HepG2 (cell line): Measurements from ENCODE around the gene TP73. TPM values are rescaled to one million over a fixed set of nuclear protein-coding genes. Genes with fewer than 3 reads are reported as not detected.

Experiments used
- EP300 ChIP-seq, 3 experiments: sonication (generic) in 1 of 3; formaldehyde crosslinking in 1 of 3; IDR thresholded peaks; 2 replicates each; pipeline versions ENCODE4 v1.5.1 to v1.6.1; 2011 to 2020; ENCODE audit warnings: low read depth in 2 of 3, low read length in 2 of 3, borderline replicate concordance in 1 of 3, improper control_type of control experiment in 1 of 3, mild to moderate bottlenecking in 1 of 3, missing genetic modification reagents in 1 of 3, moderate library complexity in 1 of 3
- IRX3 ChIP-seq: sonication (generic); formaldehyde crosslinking; IDR thresholded peaks from 2 replicates; pipeline ENCODE4 v1.8.1; 2023; ENCODE audit warnings: mild to moderate bottlenecking, low read depth, missing genetic modification reagents, borderline replicate concordance
- KDM6A ChIP-seq: IDR thresholded peaks from 2 replicates; pipeline ENCODE4 v1.6.1; 2016; ENCODE audit warnings: low read depth
- MIER3 ChIP-seq: IDR thresholded peaks from 2 replicates; pipeline ENCODE4 v1.6.1; 2016; ENCODE audit warnings: missing compliant biosample characterization, borderline replicate concordance
- POLR2A ChIP-seq, 2 experiments: IDR thresholded peaks; 2 replicates each; pipeline ENCODE4 v1.6.1; 2011; ENCODE audit warnings: low read depth in 2 of 2, low read length in 2 of 2, mild to moderate bottlenecking in 1 of 2, moderate library complexity in 1 of 2; ENCODE audit not compliant: insufficient read depth in 1 of 2
- PRDM4 ChIP-seq: sonication (generic); formaldehyde crosslinking; IDR thresholded peaks from 2 replicates; pipeline ENCODE4 v1.9.0; 2021; ENCODE audit warnings: missing genetic modification reagents, borderline replicate concordance
- SIX1 ChIP-seq: sonication (generic); formaldehyde crosslinking; IDR thresholded peaks from 2 replicates; pipeline ENCODE4 v1.4.0; 2020; ENCODE audit warnings: missing genetic modification reagents, borderline replicate concordance
- TRIM24 ChIP-seq: sonication (generic); formaldehyde crosslinking; IDR thresholded peaks from 2 replicates; pipeline ENCODE4 v1.8.0; 2022; ENCODE audit warnings: mild to moderate bottlenecking, missing genetic modification reagents
- ZBTB14 ChIP-seq: sonication (generic); formaldehyde crosslinking; IDR thresholded peaks from 2 replicates; pipeline ENCODE4 v1.4.0; 2020; ENCODE audit warnings: missing genetic modification reagents
- ZBTB43 ChIP-seq: sonication (generic); formaldehyde crosslinking; conservative IDR thresholded peaks from 2 replicates; pipeline ENCODE4 v1.4.0; 2020; ENCODE audit warnings: missing genetic modification reagents
- ZNF205 ChIP-seq: IDR thresholded peaks from 2 replicates; pipeline ENCODE4 v1.6.1; 2018; ENCODE audit warnings: missing biosample characterization, missing genetic modification reagents
- ZNF275 ChIP-seq: sonication (generic); formaldehyde crosslinking; IDR thresholded peaks from 2 replicates; pipeline ENCODE4 v1.8.0; 2022; ENCODE audit warnings: missing genetic modification reagents, mild to moderate bottlenecking, inconsistent platforms, borderline replicate concordance
- ZNF280B ChIP-seq: sonication (generic); formaldehyde crosslinking; IDR thresholded peaks from 2 replicates; pipeline ENCODE4 v1.5.0; 2020; ENCODE audit warnings: missing genetic modification reagents, mild to moderate bottlenecking, borderline replicate concordance
- ZNF30 ChIP-seq: sonication (generic); formaldehyde crosslinking; IDR thresholded peaks from 2 replicates; pipeline ENCODE4 v1.5.0; 2020; ENCODE audit warnings: mild to moderate bottlenecking, missing genetic modification reagents
- ZNF543 ChIP-seq: sonication (generic); formaldehyde crosslinking; IDR thresholded peaks from 2 replicates; pipeline ENCODE4 v1.4.0; 2020; ENCODE audit warnings: mild to moderate bottlenecking, missing genetic modification reagents
- ZNF567 ChIP-seq: sonication (generic); formaldehyde crosslinking; IDR thresholded peaks from 2 replicates; pipeline ENCODE4 v1.8.1; 2023; ENCODE audit warnings: mild to moderate bottlenecking, missing genetic modification reagents, borderline replicate concordance
- ZNF605 ChIP-seq: sonication (generic); formaldehyde crosslinking; IDR thresholded peaks from 2 replicates; pipeline ENCODE4 v1.8.0; 2022; ENCODE audit warnings: mild to moderate bottlenecking, missing genetic modification reagents
- ZNF674 ChIP-seq: sonication (generic); formaldehyde crosslinking; IDR thresholded peaks from 2 replicates; pipeline ENCODE4 v1.5.0; 2020; ENCODE audit warnings: low read depth, mild to moderate bottlenecking, missing genetic modification reagents
- ZNF883 ChIP-seq: sonication (generic); formaldehyde crosslinking; IDR thresholded peaks from 2 replicates; pipeline ENCODE4 v1.5.1; 2020; ENCODE audit warnings: mild to moderate bottlenecking, missing genetic modification reagents; ENCODE audit errors: not compliant biosample characterization
- polyA plus RNA-seq, 8 experiments: library from polyadenylated mRNA; depleted of rRNA in 3 of 8; stranded (reverse) in 7 of 8; unstranded in 1 of 8; fragments of >200 nt; fragmentation: Illumina TruSeq in 4 of 8; extraction: Trizol in 4 of 8; gene quantifications; 2 replicates each; pipeline versions ENCODE4 v1.2.1 to v1.2.3, GENCODE V29; 2011 to 2016; ENCODE audit warnings: low read depth in 4 of 8, missing spikeins in 1 of 8, mixed read lengths in 1 of 8; ENCODE audit not compliant: insufficient read depth in 1 of 8
- total RNA-seq, 5 experiments: library from RNA; depleted of rRNA; stranded (reverse); fragments of >200 nt; fragmentation: Illumina TruSeq; extraction: Trizol; gene quantifications; 2 replicates each; pipeline ENCODE4 v1.2.3, GENCODE V29; 2016; ENCODE audit warnings: low read depth in 1 of 5

TP73 gene
- total and polyA plus RNA-seq, 2 of the 13 experiments (the other 11 are each of a cell fraction or from before 2014, with no cell fraction given) = 0.49 to 1.1 TPM

GRCh38 chr1:3717715-3718601, 65.6 kb downstream of the TP73 start (continued):
- TF ChIP-seq ZNF275 (CRISPR knock-in tag) (no peak), KDM6A (CRISPR knock-in tag) (no peak), MIER3 (CRISPR knock-in tag) (no peak), EP300 (IDR thresholded peaks at IDR 0.05; ENCODE audit: low read depth in 2 of 2, low read length in 2 of 2) (no peak), EP300 (CRISPR knock-in tag; IDR thresholded peaks at IDR 0.05; ENCODE audit: borderline replicate concordance) (no peak), PRDM4 (CRISPR knock-in tag) (no peak), ZNF280B (CRISPR knock-in tag) (no peak), IRX3 (CRISPR knock-in tag) (peak; percentile 64; the same call in 1 of the 2 replicates), POLR2A (IDR thresholded peaks at IDR 0.05; ENCODE audit: insufficient read depth in 1 of 2, low read depth in 2 of 2, low read length in 2 of 2) (no peak), ZNF30 (no peak), ZNF543 (CRISPR knock-in tag) (no peak), ZNF674 (no peak), ZNF205 (no peak), SIX1 (CRISPR knock-in tag) (no peak), ZNF567 (CRISPR knock-in tag) (no peak), ZNF883 (CRISPR knock-in tag) (peak; percentile 86), TRIM24 (CRISPR knock-in tag) (no peak), ZNF605 (CRISPR knock-in tag) (no peak), ZBTB14 (CRISPR knock-in tag) (no peak), ZBTB43 (CRISPR knock-in tag) (0 out of 2 replicates have a peak, but pooled peaks have one; percentile 53)
